ENCODE measurements around the gene IFNLR1.

DNA sequence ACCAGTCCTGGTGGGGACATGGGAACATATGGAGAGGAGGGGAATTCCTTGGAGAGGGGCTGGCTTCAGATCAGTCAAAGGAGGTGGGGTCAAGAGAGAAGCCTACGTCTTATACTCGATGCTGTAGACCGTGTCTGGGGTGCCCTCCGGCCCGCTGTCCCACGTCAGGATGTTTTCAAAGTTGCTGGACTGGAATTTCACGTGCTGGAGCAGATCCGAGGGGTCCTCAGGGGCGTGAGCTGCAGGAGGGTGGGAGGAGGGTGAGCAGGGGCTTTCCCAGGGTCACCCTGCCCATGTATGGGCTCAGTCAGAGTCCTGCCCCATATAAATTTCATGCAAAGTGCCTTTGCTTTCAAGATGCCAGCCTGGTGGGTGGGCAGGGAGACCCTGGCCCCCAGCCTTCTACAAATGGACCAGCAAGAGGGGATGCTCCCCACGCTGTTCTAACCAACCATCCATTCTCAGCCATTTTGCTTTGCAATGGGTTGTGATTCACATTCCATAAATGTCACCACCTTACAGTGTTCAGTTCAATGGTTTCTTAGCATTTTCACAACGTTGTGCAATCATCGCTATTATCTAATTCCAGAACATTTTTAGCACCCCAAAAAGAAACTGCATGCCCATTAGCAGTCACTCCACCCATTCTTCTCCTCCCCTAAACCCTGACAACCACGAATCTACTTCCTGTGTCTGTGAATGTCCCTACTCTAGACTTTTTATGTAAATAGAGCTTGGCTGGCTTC lies 48.4 kb downstream of the IFNLR1 start:
- TF ChIP-seq EGR1 (IDR thresholded peaks at IDR 0.05) (no peak), CEBPB (IDR thresholded peaks at IDR 0.05) (no peak), YY1 (IDR thresholded peaks at IDR 0.05; ENCODE audit: low read depth) (no peak), RAD21 (IDR thresholded peaks at IDR 0.05; ENCODE audit: low read depth) (no peak), TAF1 (IDR thresholded peaks at IDR 0.05; ENCODE audit: low read depth) (no peak), EP300 (IDR thresholded peaks at IDR 0.05; ENCODE audit: borderline replicate concordance) (no peak), NFIC (IDR thresholded peaks at IDR 0.05) (no peak), CREB1 (IDR thresholded peaks at IDR 0.05; ENCODE audit: low read depth) (no peak), TEAD4 (IDR thresholded peaks at IDR 0.05) (no peak), FOXM1 (IDR thresholded peaks at IDR 0.05; ENCODE audit: borderline replicate concordance, low read depth) (no peak), ZBTB7A (IDR thresholded peaks at IDR 0.05; ENCODE audit: low read depth) (no peak)
- TF ChIP-seq, protein P1, sequence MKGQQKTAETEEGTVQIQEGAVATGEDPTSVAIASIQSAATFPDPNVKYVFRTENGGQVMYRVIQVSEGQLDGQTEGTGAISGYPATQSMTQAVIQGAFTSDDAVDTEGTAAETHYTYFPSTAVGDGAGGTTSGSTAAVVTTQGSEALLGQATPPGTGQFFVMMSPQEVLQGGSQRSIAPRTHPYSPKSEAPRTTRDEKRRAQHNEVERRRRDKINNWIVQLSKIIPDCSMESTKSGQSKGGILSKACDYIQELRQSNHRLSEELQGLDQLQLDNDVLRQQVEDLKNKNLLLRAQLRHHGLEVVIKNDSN (IDR thresholded peaks at IDR 0.05): no peak
- TF ChIP-seq, protein P2, sequence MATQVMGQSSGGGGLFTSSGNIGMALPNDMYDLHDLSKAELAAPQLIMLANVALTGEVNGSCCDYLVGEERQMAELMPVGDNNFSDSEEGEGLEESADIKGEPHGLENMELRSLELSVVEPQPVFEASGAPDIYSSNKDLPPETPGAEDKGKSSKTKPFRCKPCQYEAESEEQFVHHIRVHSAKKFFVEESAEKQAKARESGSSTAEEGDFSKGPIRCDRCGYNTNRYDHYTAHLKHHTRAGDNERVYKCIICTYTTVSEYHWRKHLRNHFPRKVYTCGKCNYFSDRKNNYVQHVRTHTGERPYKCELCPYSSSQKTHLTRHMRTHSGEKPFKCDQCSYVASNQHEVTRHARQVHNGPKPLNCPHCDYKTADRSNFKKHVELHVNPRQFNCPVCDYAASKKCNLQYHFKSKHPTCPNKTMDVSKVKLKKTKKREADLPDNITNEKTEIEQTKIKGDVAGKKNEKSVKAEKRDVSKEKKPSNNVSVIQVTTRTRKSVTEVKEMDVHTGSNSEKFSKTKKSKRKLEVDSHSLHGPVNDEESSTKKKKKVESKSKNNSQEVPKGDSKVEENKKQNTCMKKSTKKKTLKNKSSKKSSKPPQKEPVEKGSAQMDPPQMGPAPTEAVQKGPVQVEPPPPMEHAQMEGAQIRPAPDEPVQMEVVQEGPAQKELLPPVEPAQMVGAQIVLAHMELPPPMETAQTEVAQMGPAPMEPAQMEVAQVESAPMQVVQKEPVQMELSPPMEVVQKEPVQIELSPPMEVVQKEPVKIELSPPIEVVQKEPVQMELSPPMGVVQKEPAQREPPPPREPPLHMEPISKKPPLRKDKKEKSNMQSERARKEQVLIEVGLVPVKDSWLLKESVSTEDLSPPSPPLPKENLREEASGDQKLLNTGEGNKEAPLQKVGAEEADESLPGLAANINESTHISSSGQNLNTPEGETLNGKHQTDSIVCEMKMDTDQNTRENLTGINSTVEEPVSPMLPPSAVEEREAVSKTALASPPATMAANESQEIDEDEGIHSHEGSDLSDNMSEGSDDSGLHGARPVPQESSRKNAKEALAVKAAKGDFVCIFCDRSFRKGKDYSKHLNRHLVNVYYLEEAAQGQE (IDR thresholded peaks at IDR 0.05; ENCODE audit: low read depth): no peak
- TF ChIP-seq, protein P3, sequence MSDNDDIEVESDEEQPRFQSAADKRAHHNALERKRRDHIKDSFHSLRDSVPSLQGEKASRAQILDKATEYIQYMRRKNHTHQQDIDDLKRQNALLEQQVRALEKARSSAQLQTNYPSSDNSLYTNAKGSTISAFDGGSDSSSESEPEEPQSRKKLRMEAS (IDR thresholded peaks at IDR 0.05): no peak
